HCEC 1CT (cell line): ENCODE measurements around the gene SNUPN.
"Not testable (repeated sequence)": the region's sequence is repeated elsewhere in the genome, so short reads cannot be mapped to it uniquely, and the experiment has no call there.

Experiments used
- DNase-seq: peaks from one replicate; pipeline ENCODE4 v3.0.0-alpha.2; 2017

The SNUPN gene

DNA sequence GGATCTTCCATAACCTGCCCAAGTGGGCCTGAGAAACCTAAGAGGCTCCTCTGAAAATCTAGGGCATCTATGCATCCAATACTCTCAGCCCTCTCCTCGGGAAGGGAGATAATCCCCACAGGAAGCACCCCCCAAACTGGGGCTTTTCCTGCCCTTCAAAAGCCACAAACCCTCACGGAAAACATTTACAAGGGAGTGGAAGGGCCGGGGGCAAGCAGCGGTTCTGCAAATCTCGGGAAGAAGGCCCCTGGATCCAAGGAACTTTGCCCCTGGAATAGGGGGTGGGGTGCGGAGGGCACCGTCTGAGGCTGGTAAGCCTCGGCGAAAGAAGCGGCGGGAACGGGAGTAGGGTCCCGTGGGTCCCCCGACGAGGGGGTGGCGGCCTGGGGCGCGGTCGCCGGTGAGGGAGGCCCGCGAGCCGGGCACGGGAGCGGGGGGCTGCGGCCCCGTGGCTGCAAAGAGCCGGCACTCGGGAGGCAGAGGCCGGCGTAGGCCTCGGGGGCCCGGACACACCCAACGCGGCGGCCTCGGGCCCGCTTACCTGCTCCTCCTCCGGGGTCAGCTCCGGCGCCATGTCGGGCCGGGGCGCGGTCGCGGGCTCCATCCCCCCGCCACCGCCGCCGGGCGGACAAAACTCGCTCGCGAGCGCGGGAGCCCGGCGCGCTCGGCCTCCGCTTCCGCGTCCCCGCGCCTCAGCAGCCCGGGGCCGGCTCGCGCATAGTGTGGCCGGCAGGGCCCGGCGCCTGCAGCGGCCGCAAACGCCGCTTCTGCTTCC, 47.2 kb downstream of the SNUPN start:
- DNase-seq, result peak; percentile 20

DNA sequence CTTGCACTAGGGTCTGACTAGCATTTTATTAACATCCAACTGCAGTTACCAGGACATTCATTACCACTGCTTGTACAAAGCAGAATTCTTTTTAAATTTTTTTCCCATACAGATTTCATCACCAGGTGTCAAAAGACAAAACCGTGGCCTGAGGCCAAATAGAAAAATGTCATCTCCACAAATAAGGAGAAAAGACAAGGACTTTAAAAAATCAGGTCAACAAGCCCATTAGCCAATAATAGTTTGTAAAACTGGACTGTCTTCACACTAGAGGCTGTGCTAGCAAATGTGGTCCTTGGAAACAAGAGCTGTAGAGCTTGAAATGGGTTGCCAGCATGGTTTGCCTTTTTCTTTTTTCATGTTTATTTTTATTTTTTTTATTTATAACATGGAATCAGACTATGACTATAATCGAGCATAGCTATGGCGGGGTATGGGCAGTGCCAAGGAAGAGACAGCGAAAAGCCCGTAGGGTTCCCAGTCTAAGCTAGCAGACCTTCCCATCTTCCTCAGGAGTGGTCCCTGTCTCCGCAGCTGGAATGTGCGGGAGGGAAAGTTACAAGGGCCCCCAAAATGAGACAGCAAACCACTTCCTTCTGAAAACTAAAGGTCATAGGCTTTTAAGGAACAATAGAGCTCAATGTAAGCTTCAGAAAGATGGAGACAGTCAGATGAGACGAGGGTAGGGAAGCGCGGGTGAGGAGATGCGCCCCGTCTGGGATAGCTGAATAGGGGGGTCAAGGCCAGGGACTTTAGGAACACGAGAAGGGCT, 47.9 kb downstream of the SNUPN start:
- DNase-seq, result peak; percentile 21

GRCh38 chr15:75573648-75574384, 51.7 kb downstream of the SNUPN start:
- DNase-seq, result no peak

- DNase-seq, result no peak
These were observed 55.2 kb downstream of the SNUPN start for GRCh38 chr15:75570126-75570845.

DNA sequence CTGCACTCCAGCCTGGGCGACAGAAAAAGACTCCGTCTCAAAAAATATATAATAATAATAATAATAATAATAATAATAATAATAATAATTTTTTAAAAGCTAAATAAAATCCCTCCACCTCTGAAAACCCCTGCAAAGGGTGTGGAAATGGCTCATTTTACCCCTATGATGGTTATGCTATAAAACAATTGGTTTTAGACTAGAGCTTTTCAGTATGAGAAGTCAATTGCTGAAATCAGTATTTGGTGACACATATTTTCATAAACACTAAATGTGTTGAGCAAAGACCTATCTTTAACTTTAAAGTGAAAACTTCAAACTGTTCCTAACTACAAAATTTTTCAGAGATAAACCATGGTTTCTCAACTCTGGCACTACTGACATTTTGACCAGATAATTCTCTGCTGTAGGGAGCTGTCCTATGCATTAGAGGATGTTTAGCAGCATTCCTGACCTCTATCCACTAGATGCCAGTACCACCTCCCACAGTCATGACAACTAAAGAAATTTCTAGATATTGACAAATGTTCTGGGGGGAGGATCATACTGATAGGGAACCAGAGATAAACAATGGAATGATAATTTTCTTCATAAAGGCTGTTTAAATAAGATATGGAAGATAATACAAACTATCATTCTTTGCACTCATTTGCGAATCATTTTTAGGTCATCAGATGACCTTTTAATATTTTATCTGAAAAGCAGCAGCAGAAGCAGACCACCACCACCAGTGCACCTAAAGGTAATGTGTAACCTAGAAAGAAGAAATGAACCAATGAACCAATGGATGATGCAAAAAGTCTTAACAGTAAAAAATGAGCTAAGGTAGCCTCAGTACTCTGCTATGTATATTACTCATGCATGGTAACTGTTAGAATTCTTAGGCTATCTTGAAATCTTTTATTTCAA, 60.2 kb downstream of the SNUPN start:
- peak; percentile 20 for DNase-seq

- no peak for DNase-seq
These were observed 63.6 kb downstream of the SNUPN start for GRCh38 chr15:75561888-75562287.

- DNase-seq, result not testable (repeated sequence)
These were observed 66.2 kb downstream of the SNUPN start for GRCh38 chr15:75559360-75559759.

DNA sequence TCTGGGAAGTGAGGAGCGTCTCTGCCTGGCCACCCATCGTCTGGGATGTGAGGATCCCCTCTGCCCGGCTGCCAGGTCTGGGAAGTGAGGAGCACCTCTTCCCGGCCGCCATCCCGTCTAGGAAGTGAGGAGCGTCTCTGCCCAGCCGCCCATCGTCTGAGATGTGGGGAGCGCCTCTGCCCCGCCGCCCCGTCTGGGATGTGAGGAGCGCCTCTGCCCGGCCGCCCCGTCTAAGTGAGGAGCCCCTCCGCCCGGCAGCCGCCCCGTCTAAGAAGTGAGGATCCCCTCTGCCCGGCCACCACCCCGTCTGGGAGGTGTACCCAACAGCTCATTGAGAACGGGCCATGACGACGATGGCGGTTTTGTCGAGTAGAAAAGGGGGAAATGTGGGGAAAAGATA, 66.6 kb downstream of the SNUPN start:
- DNase-seq, result not testable (repeated sequence)

GRCh38 chr15:75554717-75555116, 70.8 kb downstream of the SNUPN start:
- DNase-seq, result peak; percentile 32

- no peak for DNase-seq
These were observed 71.9 kb downstream of the SNUPN start for GRCh38 chr15:75553659-75554058.

DNA sequence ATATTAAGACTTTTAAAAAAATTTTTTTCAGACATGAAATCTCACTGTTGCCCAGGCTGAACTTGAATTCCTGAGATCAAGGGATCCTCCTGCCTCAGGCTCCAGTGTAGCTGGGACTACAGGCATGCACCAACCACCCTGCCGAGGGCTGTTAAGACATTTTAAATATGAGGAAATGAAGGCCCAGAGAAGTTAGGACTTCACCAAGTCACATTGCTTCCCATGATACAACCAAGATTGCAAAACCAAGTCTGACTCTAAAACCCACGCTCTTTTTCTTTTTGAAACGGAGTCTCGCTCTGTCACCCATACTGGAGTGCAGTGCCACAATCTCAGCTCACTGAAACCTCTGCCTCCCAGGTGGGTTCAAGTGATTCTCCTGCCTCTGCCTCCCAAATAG, 74.4 kb downstream of the SNUPN start:
- DNase-seq, result no peak
